COLO668 (cell line): ENCODE results near the gene RNF111.
"Not testable (repeated sequence)": the region's sequence is repeated elsewhere in the genome, so short reads cannot be mapped to it uniquely, and the experiment has no call there.

Source experiments
- DNase-seq: peaks from one replicate; lab custom pipeline; 2025; ENCODE audit not compliant: unreplicated experiment; lab: John Stamatoyannopoulos, UW

Gene RNF111

DNA sequence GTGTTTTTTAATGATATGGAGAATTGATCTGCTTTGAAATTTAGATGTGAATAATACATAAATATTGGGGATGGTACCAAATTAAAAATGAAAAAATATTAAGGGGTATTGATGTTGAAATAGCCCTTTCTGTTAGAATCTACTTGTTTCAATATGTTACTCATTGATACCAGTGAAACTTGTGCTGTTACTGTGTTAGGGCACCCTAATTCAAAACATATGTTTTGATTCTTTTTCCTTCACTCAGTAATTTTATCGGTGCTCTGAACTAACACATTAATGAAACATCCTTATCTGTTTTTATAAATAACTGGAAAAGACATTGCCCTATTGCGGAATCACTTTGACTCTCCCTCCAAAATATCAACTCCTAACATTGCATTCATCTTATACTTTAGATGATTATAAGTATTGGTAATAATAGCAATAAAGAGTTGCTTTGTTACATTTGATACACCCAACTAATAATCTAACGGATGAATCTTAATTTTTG, 65.5 kb downstream of the RNF111 start:
- DNase-seq, result no peak

DNA sequence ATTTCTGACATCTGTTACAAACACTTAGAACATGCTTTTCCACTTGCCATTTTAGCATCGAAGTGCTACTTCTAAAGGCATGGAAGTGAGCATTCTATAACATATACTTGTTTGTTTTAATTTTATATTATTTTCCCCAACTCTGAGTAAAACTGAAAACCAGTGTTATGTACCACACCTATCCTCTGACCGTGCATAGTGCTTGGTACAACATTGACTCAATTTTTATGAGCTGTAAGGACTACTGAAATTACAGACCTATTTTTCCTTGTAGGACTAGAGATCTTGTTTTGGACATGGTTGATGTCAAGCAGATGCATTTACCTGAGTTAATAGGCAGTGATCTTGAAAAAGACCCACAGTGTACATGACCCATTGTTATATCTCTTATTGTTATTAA, 66.0 kb downstream of the RNF111 start:
- no peak for DNase-seq

DNA sequence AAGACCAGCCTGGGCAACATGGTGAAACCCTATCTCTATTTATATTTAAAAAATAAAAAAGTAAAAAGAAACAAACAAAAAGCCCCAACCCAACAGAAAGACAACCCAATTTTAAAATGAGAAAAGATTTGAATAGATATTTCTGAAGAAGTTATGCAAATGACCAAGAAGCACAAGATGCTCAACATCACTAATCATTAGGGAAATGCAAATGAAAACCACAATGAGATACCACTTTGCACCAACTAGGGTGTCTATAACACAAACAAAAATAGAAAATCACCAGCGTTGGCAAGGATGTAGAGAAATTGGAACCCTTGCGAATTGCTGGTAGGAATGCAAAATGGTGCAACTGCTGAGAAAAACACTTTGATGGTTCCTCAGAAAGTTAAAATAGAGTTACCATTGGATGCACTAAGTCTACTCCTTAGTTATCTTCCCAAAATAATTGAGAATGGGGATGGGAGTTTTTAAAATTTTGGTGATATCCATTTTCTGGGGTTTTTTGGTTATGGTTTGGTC, 71.7 kb downstream of the RNF111 start:
- no peak for DNase-seq

DNA sequence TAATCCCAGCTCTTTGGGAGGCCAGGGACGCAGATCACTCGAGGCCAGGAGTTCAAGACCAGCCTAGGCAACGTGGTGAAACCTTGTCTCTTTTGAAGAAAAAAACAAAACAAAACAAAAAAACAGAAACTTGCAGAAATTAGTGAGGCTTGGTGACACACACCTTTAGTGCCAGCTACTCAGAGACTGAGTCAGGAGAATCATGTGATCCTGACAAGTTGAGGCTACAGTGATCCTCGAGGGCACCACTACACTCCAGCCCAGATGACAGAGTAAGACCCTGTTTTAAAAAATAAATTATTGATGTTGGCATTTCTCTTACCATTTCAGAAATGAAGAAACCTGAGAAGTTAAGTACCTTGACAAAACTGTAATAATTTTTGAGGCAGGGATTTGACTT, 72.9 kb downstream of the RNF111 start:
- DNase-seq, result no peak

DNA sequence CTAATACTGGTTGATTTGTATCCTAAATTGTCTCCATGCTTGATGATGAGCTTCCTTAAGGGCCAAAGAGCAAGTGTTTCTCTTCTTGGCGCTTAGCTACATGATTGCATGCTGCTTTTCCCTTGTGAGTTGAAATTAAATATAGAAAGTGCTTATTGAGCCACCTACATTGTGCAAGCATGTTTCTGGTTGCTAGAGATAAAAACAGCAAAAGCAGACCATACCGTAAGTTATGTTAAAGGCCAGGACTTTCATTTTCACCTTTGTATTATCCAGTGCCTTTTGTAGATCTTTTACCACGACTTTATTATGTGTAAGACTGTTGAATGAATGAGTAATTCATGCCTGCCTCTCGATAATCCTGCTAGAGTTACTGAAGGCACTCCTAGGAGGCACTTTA, 75.6 kb downstream of the RNF111 start:
- no peak for DNase-seq

DNA sequence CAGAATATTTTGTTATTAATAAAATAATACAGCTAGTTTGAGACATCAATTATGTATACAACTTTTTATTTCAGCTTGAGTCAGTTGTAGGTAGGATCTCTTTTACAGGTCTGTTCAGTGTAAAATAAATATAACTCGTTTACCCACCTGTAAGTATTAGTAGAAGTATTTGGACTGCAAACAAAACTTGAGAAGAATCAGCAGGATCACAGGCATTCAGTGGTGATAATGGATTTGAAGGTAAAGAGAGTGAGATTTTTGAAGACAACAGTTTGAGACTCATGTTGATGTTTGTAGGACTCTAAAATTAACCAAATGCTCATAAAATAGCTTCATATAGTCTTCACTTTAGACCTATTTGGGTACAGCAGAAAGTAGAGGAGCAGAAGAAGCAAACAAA, 82.0 kb downstream of the RNF111 start:
- DNase-seq, result no peak

DNA sequence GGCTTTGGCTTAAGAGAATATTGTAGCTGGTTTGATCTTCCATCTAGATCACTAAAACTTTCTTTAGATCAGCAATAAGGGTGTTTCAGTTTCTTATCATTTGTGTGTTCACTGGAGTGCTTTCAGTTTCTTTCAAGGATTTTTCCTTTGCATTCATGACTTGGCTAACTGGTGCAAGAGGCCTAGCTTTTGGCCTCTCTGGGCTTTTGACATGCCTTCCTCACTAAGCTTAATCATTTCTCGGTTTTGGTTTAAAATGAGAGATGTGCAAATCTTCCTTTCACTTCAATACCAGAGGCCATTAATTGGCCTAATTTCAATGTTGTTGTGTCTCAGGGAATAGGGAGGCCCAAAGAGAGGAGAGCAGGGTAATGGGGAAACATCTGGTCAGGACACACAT, 87.1 kb downstream of the RNF111 start:
- DNase-seq, result no peak

DNA sequence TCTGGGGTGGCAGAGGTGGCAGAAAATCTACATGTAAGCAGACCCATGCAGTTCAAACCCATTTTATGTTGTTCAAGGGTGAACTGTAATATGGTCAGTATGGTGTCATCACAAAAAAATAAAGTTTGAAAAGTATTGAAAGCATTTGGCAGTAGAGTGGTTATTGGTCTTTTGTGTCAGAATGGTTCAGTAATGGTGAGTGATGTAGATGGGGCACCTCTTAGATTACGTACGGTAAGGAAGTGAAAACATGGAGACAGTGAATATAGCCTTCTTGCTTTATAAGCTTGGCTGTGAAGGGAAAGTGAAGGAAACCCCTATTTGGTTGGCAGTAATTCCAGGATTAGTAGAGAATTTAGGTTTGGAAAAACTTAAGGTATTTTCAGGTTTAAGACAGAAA, 100.3 kb downstream of the RNF111 start:
- DNase-seq, result no peak

DNA sequence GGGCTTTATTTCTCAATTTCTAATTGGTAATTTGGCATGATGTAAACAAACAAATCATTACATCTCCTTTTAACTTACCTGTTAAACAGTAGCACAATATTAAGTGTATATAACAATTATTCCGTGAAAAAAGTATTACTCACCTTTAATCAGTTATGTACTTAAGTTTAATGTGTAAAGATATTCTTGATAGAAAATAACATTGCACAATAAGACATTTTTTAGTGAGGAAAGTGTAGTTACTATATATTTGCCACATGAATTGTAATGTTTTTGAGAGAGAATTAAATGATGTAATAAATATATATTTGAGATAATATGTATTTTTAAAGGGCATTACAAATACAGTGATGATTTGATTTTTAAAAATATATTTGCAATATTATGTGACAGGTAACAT, 106.6 kb downstream of the RNF111 start:
- no peak for DNase-seq

DNA sequence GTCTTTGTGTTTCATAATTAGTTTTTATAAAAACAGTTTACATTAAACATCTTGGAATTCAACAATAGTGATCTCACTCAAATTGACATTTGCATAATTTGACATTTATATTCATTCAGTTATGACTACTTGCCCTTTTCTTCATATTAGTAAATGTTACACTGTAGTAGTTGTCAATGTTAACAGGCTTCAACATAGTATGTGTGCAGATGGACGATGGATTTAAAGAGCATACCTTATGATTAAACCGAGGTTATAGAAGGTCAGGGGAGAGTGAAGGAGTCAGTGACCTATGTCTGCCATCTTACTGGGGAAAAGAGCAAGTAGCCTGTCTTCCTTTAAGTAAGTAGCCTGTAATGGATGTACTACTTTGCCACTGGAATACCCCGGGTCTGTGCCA, 109.0 kb downstream of the RNF111 start:
- DNase-seq, result no peak

DNA sequence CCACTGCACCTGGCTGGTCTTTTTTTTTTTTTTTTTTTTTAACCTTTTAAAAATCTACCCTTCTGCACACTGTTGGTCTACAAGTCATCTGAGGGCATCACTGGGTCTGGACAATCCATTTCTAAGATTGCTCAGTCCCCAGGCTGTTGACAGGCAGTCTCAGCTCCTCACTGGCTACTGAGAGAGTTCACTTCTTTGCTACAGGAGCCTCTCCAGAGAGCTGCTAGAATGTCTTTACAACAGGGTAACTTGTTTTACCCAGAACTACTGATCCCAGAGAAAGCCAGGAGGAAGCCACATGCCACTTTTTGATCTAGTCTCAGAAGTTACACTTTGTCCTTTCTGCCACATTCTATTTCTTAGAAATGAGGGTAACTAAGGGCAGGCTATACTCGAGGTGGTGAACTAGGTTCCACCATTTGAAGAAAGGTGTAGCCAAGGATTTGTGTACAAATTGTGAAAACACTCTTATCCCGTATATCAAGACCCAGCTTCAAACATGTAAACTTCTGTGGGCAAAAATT, 111.8 kb downstream of the RNF111 start:
- DNase-seq, result no peak

DNA sequence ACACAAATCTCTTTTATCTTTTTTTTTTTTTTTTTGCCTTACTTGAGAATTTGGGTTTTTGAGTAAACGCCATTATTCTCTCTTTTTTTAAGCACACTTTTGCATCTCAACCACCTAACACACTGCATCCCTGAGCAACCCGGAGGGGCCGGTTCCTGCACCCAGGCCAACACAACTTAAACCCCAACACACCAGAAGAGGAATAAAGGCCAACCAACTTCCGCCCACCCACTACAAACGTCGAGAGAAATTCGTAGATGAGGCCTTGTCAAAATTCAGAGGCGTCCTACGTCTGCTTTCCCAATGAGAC, 117.1 kb downstream of the RNF111 start:
- no peak for DNase-seq

DNA sequence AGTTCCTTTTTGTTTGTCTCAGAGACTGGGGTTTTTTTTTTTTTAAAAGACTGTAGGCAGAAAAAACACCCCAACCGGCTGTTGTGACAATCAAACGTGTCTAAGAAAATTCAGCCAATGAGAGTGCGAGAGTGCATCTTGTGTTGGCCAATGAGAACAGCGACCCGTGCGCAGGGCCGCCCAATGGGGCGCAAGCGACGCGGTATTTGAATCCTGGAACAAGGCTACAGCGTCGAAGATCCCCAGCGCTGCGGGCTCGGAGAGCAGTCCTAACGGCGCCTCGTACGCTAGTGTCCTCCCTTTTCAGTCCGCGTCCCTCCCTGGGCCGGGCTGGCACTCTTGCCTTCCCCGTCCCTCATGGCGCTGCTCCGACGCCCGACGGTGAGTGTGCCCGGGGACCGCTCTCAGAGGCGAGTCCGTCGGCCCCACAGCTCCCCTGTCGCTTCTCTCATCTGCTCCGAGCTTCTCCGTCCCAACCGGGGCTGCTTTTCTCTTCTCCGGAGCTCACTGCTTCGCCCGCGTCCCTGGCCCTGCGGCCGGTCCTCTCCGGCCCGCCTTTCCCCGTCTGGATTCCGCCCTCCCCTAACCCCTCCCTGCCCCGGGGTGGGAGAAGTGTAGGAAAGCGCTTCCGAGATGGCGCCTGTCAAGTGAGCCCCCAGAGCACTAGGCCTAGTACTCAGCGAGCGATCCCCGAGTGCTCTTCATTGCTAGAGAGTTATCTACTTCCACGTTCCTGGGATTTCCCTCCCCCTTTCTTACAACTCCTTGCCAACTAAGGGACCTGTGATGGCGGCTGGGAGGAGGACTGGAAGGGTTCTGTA, 117.7 kb downstream of the RNF111 start, which contains the start of gene CCNB2:
Gene CCNB2, plus strand, starts transcription at position 235 of the 821 bp plus-strand sequence. Its CDS starts 123 bp downstream, at position 358.
- DNase-seq, result peak; percentile 87

DNA sequence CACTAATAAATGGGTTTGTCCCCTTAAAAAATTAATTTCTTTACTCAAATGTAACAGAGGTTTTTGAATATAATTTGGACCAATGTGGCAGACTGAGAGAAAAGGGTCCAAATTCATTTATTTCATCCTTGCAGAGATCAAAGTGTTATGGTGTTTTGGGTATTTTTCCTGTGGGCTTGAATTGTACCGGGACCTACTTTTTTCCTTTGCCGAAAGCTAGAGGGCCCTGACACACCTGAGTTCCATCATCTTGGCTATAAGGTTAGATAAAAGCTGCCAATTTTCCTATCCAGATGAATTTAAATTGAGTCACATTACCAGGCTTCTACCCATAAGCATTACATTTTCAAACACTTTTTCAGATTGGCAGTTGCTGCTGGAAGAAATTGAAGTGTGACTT, 118.4 kb downstream of the RNF111 start:
- DNase-seq, result no peak

DNA sequence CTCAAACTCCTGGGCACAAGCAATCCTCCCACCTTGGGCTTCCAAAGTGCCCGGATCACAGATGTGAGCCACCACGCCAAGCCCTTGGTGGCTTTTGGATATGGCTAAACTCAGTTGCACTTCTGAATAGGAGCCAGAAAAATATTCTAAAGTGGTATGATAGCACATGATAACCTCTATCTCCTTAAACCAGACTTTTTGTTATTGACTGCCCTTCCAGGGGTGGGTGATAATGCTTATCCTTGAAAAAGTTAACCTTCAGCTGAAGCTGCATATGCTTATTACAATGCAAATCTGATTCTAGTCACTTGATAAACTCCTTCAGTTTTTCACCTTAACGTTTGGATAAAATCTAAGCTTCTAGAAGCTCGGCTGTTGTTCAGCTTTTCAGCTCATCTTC, 123.8 kb downstream of the RNF111 start:
- DNase-seq, result no peak

DNA sequence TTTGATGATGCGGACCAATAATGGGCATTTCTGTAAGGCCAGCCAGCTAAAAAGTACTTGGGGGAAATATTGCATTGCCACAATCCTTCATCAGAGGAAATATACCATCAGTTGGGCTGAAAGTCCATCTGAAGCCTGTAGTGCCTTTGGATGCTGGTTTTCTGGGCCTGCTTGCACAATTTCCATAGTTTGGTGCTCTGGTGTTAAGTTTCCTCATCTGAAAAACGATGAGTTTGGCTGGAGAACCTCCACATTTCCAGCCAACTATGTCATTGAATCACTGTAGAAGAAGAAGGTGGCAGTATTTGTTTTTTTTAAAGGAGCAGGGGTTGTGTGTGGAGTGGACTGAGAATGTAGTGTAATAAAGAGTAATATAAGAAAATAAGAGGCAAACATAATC, 127.6 kb downstream of the RNF111 start:
- no peak for DNase-seq

DNA sequence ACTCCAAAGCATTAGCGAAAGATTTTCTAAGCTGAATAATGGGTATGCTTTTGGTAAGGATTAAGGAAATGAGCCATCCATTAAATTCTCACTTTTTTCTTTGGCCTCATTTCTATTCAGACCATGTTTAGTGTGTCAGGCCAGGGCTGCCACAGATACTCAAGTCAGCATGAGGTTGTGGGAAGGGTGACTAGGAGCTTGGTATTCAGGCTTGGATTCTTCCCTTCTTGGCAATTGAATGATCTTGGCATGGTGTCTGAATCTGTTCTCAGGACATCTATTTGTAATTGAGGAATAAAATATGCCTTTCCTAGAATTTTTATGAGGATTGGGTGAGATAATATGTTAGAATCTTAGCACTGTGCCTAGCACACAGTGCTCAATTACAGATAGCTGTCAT, 128.7 kb downstream of the RNF111 start:
- DNase-seq, result no peak

DNA sequence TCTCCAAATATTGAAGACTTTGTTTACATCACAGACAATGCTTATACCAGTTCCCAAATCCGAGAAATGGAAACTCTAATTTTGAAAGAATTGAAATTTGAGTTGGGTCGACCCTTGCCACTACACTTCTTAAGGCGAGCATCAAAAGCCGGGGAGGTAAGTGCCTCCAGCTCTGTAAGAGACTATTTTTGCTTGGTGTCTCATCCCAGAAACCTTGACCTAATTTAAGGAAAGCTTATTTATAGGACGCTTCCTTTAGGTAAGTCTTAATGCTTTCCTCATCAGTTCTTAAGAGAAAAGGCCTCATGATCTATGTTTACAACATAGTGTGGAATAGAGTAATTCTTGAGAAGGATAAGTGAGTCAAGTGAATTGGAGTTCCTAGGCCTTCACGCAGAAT, 129.3 kb downstream of the RNF111 start:
- DNase-seq, result no peak

DNA sequence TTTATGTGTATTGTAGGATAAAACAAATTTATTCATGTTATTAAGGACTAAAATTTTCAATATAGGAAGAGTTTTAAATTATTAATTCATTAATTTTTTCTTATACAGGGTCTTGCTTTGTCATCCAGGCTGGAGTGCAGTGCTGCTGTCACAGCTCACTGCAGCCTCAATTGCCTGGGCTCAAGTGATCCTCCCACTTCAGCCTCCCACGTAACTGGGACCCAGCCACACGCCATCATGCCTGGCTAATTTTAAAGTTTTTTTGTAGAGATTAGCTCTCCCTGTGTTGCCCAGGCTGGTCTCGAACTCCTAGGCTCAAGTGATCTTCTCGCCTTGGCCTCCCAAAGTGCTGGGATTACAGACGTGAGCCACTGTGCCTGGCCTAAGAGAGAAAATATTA, 132.2 kb downstream of the RNF111 start:
- no peak for DNase-seq

DNA sequence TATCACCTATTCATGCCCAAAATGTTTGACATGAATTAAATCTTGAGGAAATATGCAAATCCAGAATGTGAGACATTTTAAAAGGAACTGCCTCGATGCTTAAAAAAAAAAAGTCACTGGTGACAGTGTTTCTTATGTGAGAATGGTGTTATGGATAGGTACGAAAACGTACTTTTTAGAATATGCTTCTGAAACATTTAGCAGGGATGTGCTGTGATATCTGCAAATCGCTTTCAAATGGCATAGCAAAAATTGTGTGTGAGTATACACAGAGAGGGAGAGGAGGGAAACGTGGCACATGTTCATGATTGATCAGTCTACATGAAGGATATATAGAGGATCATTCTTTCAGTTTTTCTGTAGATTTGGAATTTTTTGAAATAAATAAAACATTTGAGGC, 133.5 kb downstream of the RNF111 start:
- DNase-seq, result no peak

DNA sequence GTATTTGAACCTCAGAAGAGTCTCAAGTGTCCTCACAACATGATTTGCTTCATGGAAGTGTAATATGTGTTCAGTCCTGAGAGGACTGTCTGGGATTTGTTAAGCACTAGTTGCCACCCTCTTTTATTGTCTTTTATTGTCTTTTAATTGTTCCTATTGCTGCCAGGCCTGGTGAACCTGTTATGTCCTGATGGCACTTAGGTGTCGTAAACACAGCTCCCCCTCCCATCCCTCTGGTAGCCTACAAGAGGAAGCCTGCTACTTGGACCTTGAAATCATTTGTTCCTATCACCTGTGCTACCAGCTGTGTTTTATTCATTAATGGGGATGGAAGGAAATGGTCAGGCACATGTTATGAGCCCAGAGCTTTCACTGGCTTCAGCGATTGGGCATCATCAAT, 136.8 kb downstream of the RNF111 start:
- DNase-seq, result no peak

DNA sequence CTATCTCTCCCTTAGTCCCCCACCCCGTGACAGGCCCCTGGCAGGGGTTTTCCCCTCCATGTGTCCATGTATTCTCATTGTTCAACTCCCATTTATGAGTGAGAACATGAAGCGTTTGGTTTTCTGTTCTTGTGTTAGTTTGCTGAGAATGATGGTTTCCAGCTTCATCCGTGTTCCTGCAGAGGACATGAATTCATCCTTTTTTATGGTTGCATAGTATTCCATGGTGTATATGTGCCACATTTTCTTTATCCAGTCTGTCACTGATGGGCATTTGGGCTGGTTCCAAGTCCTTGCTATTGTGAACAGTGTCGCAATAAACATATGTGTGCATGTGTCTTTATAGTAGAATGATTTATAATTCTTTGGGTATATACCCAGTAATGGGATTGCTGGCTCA, 138.2 kb downstream of the RNF111 start:
- not testable (repeated sequence) for DNase-seq

DNA sequence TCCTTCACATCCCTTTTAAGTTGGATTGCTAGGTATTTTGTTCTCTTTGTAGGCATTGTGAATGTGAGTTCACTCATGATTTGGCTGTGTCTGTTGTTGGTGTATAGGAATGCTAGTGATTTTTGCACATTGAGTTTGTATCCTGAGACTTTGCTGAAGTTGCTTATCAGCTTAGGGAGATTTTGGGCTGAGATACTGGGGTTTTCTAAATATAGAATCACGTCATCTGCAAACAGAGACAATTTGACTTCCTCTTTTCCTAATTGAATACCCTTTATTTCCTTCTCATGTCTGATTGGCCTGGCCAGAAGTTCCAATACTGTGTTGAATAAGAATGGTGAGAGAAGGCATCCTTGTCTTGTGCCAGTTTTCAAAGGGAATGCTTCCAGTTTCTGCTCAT, 139.8 kb downstream of the RNF111 start:
- DNase-seq, result not testable (repeated sequence)
